Stimulated activated CD4-positive, alpha-beta T cell treated with anti-CD3 and anti-CD28 coated beads, Interleukin-12 subunit alpha, Interleukin-12 subunit beta, amount 100 ng/mL, for 24 hours (primary cell): Measurements from ENCODE around the gene ATP13A5.

ENCODE experiments used
- DNase-seq, 2 experiments: peaks; one replicate each; pipeline ENCODE4 v3.0.0-alpha.2; 2020; ENCODE audit warnings: low read depth in 2 of 2

Gene ATP13A5

DNA sequence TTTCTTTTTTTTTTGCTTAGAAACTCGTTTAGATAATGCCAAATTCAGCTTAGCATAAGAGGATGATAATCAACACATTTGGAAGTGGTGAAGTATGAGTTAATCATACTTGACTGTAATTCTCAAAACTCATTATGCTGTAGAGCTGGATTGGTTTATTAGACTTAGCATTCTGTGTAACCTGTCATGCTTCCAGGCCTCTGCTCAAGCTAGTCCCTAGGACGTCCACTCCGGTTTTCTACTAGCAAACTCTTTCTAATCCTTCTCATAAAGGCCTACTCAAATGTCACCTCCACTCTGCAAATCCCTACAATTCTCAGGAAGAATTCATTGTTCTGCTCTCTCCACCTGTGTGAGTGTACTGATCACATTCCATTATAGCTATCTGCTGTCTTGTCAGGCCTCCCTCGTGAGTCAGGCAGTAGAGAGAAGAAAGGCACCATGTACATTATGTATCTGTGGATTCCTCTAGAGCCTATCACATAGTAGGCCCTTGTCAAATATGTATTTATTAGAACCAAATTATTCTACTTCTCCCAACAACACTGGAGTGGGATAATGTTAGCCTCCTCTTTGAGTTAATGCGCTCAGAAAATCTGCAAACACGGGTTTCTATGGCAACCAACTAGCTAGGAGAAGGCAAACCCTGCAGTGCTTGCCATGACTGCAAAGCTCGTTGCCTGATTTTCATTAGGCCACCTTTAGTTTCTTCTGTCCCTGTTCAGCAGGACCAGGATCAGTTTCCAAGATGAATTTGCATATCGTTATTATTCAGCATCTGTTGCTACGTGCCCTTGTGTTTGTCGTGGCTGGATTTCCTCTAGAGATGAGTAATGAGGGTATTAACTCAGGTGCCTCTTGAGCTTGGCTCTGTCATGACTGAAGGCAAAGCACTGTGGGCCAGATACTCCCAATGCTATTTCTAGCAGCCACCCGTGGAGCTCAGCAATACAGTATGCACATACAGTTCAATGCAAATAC lies 30.7 kb downstream of the ATP13A5 start:
- DNase-seq, result no peak

- DNase-seq, result no peak
These were observed 32.3 kb downstream of the ATP13A5 start for GRCh38 chr3:193346259-193346658.

- DNase-seq, result no peak
These were observed 33.1 kb downstream of the ATP13A5 start for GRCh38 chr3:193345431-193345830.

GRCh38 chr3:193344486-193344885 lies 34.1 kb downstream of the ATP13A5 start:
- no peak for DNase-seq

DNA sequence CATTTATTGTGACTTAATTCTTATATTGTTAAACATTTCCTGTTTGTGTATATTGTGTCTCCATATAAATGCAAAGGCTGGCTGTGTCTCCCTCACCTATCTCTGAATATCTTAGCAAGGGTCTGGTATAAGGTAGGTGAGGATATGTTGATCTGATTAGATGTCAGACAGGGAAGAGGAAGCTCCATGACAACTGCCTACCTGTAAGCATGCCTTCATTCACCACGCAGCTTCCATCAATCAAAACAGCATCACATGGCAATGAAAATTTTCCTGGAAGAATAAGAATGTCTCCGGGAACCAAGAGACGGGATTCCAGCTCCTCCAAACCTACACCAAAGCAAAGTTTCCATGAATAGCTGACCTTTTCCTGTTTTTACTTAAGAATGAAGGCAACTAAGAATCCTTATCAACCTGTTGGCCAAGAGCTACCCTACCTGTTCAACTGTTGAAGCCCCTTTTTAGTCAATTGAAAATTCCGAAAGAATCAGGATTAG lies 34.8 kb downstream of the ATP13A5 start:
- no peak for DNase-seq

GRCh38 chr3:193342551-193342950 lies 36.0 kb downstream of the ATP13A5 start:
- no peak for DNase-seq

- DNase-seq, result no peak
These were observed 43.5 kb downstream of the ATP13A5 start for GRCh38 chr3:193335031-193335430.

DNA sequence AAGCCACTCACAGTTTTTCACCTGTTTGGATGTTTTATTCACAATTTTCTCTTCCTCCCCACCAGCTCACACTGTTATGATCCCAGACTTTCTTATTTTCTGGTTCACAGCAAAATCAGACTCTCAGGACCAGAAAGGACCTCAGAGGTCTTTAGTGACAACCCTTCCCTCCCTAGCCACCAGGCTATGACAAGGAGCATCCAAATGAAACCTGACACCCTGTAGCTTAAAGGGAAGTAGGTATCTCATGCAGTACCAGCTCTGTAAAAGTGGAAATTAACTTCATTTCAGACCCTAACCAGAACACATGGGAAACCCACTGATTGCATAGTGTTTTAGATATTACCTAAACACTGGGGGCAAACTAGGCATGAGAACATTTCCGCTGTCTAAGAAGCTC lies 45.3 kb downstream of the ATP13A5 start:
- no peak for DNase-seq

DNA sequence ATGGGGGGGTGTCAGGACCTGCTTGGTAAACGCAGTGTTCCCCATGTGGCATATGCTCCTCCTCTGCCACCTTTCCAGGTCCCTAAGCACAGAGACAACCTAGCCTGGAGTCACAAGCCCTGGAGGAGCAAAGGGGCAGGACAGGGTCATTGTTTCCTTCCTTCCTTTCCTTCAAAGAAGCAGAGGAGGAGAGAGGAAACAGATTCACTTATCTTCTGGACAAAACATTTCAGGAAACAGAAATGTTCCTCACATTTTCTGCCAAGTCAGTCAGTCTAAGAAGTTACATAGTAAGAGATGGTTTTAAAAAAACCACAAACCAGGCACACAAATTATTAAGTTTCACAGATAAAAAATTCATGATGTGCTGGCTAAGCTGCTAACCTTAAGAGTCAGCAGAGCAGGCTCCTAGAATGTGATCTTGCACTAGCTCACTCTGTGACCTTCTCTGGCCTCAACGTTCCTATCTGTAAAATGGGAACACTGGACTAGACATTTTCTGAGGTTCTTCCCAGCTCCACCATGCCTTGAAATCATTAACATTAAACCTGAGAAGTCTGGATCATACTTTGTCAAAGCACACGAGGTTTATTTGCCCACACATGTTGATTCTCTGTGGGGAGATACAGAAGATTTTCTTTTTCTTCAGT lies 47.9 kb downstream of the ATP13A5 start:
- DNase-seq, result no peak

- DNase-seq, result no peak
These were observed 60.8 kb downstream of the ATP13A5 start for GRCh38 chr3:193317682-193318300.

- no peak for DNase-seq
These were observed 64.4 kb downstream of the ATP13A5 start for GRCh38 chr3:193314161-193314560.

DNA sequence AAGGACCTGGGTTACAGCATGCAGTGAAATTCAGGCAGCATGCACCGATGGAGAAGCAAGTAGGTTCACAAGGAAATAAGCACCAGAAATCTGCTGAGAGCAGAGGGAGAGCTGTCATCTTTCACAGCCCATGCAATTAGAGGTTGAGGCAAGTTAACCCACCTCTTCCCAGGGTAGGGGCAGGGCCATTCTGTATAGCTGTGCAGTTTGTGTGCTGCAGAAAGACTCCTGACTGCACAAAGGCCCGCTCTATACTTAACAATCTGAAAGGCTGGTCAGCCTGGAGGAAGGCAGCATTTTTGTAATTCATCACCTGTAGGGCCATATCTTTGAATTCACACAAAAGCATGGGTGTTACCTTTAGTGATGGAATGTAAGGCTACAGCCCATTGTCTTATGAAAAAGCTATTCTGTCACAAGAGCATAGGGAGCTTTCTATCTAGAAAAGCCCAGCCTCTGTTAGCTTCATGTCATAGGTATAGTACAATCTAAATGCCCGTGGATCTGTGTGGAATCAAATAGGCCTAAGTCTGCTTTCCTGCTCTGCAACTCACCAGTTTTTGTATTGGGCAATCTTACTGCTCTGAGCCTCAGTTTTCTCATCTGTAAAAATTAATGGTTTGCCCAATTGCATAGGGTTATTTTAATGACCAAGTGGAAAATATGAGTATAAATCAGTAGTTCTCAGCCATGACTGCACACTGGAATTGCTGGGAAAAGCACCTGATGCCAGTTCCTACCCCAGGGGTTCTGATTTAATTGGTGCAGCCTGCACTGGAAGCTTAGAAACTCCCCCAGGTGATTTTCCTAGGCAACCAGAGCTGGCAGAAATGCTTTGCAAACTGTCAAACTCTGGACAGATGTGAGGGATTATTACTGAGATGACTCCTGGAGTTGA lies 65.2 kb downstream of the ATP13A5 start:
- DNase-seq, result no peak

DNA sequence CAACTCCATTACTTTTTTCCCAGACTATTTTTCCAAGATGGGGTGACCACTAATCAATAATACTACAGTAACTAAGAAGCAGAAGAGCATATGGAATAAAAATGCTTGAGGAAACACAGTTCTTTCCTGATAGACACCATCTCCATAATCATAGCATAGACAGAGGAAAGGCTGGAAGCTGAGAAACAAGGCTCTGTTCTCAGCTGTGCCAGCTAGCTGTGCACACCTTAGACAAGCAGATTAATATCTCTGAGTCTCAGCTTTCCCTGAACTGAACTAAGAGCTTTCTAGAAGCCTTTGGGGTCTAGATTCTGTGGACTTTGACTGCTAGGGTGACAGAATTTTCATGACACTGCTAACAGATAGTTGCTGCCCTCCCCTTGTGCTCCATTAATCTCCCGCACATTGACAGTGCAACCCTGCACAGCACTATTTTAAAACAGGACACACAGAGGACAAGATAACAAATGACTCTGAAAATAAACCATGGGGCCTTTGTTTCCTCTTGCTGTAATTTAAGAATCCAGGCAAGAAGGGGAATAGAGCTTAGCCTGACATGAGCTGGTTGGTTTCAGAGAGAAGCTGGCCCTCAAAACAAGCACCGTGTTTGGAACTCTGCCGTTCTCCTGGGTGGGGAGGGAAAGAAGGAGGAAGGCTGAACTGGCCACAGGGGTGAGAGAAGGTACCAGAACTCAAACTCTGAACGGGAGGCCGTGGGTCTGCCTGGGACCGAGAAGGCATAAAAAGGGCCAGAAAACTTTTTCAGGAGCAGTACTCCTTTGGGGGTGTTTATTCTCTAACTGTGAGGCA lies 67.4 kb downstream of the ATP13A5 start:
- no peak for DNase-seq

DNA sequence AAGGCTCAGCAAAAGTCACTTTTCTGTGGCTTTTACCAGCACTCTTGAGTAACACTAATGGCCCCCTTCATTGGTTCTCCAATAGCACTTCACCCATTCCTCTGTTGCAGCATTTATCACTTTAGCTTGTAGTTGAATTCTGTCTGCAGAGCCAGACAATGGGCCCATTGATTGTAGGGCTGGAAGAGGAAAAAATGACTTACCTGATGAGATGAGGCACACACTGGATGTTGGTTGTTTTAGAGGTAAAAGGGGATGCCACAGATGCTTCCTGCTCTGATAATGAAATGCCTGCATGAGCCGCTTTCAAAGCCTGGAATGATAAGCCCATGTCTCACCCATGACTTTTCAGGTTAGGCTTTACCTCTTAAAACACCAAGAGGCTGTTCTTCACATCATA lies 73.2 kb downstream of the ATP13A5 start:
- DNase-seq, result no peak

DNA sequence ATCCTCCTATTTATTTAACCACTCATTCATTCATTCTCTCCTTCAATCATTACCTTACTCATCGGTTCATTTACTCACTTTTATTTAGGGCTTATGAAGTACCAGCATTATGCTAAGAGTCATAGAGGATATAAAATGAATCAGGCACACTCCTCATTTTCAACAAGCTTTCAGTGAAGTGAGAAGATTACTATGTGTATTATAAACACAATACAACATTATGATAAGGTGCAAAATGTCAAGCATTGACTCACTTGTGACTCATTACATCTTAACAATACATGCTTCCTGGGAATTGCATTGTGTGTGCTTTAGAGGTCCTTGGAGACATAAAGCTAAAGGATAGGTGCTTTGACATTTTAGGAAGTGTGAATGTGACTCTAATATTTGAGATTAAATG lies 77.1 kb downstream of the ATP13A5 start:
- DNase-seq, result no peak

DNA sequence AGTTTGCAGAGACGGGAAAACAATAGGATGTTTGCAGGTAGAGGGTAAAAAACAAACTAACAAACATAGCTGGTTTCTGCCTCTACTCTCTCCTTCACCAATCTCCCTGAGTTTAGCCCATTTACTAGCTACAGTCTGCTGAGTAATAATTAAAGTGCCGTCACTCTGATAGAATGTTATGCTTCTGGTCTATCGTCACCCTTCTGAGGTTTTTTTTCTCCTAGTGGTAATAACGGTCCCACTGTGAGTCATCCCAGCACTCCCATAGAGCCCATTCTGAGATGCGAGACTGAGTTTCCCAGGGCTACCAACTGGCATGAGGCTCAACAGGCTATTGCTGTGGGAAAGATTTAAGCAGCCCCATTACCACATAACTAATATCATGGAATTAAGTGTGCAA lies 81.1 kb downstream of the ATP13A5 start:
- DNase-seq, result no peak

GRCh38 chr3:193295985-193296384 lies 82.6 kb downstream of the ATP13A5 start:
- no peak for DNase-seq

- DNase-seq, result no peak
These were observed 86.2 kb downstream of the ATP13A5 start for GRCh38 chr3:193292386-193292785.

GRCh38 chr3:193271101-193271840 lies 107.3 kb downstream of the ATP13A5 start:
- no peak for DNase-seq

- DNase-seq, result no peak
These were observed 108.1 kb downstream of the ATP13A5 start for GRCh38 chr3:193270451-193270850.
